Vein endothelial cell (primary cell): Measurements from ENCODE around the gene DPT. TPM values are rescaled to one million over a fixed set of nuclear protein-coding genes. Genes with fewer than 3 reads are reported as not detected.

ENCODE experiments used
- total RNA-seq: library from RNA; depleted of rRNA; stranded (reverse); fragments of >200 nt; gene quantifications from 2 replicates; pipeline ENCODE4 v1.2.3, GENCODE V29; 2012

The DPT gene
- not detected in 2 replicates for total RNA-seq

DNA sequence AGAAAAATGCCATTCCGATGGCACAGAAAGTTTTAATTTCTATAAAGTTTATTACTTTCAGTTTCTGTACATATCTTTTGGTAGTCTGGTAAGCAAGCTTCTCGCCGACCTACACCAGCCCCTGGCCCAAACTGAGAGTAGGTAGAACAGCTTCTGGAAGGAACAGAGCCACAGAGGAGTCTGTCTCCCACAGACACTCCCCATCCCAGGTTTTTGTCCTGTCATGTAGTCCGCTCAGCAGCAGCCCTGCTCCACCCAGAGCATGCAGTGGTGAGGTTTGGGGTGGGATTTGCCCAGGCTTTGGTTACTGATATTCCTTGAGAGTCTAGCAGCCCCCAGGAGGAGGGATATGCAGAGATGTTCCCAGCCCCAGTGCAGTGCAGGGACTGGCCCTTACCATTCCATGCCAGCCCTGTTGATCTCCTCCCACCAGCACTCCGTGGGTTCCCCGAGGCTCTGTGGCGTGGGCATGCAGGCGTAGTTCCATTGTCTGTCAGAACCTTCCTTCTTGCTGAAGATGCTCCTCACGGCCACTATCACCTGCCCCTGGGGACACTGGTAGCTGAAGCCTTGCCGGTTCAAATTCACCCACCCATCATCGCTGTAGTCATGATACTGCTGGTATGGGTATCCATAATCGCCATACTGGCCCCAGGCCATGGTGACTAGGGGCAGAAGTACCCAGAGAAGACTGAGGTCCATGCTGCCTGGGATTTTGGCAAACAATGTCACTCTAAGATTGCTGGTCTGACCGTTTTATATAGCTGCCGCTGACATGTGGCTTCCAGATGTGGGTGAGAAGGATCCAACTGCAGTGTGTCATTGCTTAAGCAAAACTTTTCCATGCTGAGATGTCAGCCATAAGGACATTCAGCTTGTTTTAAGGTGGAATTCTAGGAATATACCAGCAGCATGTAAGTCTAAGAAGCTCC lies at the start of gene DPT:
DPT (minus strand) TSS at position 734 of the 932 bp plus-strand sequence; CDS start at position 702, 32 bp downstream.

Other genes starting within 250 kb of the DPT start
- gene XCL2, start 185.2 kb downstream of the DPT start, total RNA-seq = not detected in 2 replicates
- not detected in 2 replicates for gene XCL1, start 152.6 kb downstream of the DPT start, total RNA-seq